ENCODE data around the gene TEAD1.
"Not testable (repeated sequence)": the region's sequence is repeated elsewhere in the genome, so short reads cannot be mapped to it uniquely, and the experiment has no call there.

The TEAD1 gene

GRCh38 chr11:12737024-12737423 lies 62.8 kb downstream of the TEAD1 start:
- DNase-seq (ENCODE audit: low read depth in 2 of 2): no peak

GRCh38 chr11:12741671-12742216 lies 67.5 kb downstream of the TEAD1 start:
- DNase-seq (ENCODE audit: low read depth in 2 of 2): no peak

GRCh38 chr11:12743834-12744449 lies 69.7 kb downstream of the TEAD1 start:
- DNase-seq (ENCODE audit: low read depth in 2 of 2): no peak

- DNase-seq (ENCODE audit: low read depth in 2 of 2): no peak
Observed at GRCh38 chr11:12744826-12745502, 70.7 kb downstream of the TEAD1 start.

GRCh38 chr11:12745787-12746186 lies 71.6 kb downstream of the TEAD1 start:
- no peak for DNase-seq (ENCODE audit: low read depth in 2 of 2)

- peak; percentile 38 to 47 for DNase-seq (ENCODE audit: low read depth in 2 of 2)
Observed at GRCh38 chr11:12746593-12747097, 72.4 kb downstream of the TEAD1 start.

DNA sequence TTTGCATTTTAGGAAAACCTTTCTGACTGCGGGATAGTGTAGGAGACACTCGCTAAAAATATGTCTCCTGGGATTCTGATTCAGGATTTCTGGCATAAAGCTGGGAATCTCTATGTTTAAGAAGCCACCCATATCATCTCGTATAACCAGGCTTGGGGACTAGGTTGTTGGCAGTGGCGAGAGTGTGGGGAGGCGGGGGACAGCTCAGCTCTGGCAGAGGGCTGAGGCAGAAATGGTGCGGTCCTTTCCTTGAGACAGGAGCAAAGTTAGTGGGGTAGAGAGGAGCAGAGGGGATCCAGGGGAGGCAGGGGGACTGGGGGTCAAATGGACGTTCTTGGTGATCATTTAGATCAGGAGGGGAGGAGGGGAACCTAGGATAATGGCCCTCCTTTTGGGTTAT lies 74.3 kb downstream of the TEAD1 start:
- no peak for DNase-seq (ENCODE audit: low read depth in 2 of 2)

GRCh38 chr11:12749442-12749841 lies 75.2 kb downstream of the TEAD1 start:
- no peak for DNase-seq (ENCODE audit: low read depth in 2 of 2)

- DNase-seq (ENCODE audit: low read depth in 2 of 2): no peak
Observed at GRCh38 chr11:12750181-12750580, 76.0 kb downstream of the TEAD1 start.

DNA sequence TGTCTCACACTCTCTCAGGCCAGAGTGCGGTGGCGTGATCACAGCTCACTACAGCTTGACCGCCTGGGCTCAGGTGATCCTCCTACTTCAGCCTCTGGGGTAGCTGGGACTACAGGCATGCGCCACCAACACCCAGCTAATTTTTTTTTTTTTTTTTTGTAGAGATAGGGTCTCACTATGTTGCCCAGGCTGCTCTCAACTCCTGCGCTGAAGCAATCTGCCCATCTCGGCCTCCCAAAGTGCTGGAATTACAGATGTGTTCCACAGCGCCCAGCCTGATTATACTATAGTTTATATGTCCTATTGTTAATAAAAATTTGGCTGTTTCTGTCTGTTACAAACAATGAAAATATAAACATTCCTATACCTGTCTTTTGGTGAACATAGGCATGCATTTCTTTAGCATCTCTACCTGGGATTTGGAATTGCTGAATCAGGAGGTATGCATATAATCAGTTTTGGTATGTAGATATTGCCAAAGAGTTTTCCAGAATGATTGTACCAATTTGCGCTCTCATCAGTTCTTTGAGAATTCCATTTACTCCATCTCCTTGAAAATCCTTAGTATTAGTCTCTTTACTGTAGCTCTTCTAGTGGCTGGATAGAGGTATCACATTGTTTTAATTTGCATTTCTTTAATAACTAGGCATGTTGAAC lies 78.8 kb downstream of the TEAD1 start:
- no peak for DNase-seq (ENCODE audit: low read depth in 2 of 2)

DNA sequence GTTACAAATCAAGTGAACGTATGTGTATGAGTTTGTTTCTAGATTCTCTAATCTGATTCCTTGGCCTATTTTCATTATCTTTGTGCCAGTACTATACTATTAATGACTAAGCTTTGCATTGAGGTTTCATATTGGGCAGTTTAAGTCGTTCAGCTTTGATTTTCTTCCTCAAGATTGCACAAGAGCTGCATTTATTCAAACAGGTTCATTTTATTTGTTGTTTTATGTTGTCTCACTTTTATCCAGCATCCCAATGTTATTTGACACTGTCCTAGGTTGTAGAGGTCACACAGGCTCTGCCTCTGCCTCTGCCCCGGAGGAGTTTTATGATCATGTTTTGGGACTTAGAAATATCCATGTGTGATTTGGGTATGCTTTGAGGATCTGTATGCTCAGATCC lies 79.8 kb downstream of the TEAD1 start:
- no peak for DNase-seq (ENCODE audit: low read depth in 2 of 2)

GRCh38 chr11:12754582-12755234 lies 80.5 kb downstream of the TEAD1 start:
- DNase-seq (ENCODE audit: low read depth in 2 of 2): no peak

DNA sequence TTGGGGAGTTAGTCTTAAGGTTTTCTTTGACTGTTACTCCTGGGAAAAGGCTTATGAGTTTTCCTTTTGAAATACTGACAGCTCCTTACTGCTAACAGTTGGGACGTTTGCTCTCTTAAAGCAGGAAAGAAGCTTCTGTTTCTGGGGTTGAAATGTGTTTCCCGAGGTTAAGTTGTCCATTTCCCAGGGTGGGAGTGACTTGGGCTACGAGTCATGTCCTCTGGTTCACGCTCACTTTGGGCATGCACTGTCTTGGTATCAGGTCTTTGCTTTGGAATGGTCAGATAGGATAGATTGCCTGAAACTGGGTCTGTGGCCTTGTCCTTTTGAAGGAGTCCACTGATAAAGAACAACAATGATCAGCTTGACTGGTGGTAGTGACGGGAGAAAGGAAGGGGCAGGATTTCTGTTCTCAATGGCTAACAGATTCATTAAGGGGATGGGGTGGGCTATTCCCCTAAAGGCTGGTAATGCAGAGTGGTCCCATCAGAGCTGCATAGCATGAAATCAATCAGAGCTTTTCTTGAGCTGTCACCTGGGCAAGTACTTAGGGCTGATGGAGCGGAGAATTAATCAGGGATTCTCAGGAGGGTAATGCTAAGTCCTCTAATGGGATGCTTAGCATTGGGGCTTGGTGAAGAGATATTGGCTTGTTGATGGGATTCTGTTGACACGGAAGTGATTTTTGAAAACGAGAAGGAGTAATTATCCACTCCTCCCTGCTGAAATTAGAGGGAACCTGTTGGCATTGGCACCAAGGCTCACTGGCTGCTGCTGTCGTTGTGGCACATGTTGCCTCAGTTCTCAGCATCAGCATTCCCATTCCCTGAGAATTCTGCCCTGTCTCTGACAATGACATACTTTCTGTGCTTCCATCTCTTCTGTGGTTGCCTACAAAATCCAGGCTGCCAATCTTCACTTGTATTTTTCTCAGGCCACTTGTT lies 81.6 kb downstream of the TEAD1 start:
- no peak for DNase-seq (ENCODE audit: low read depth in 2 of 2)

DNA sequence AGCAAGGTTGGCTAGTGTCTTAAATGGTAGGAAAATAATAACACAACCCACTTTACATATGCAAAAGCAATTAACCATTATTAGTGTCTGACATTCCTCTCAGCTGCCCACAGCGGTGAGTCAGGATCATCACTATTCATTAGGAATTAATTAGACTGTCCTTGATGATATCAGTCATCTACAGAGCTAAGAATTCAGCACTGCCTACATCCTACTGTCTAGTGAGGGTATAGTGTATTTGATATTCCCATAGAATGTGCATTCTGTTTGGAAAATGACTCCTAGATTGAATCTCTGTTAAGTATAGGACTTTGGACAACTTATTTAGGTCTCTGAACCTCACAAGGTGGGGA lies 82.2 kb downstream of the TEAD1 start:
- no peak for DNase-seq (ENCODE audit: low read depth in 2 of 2)

- DNase-seq (ENCODE audit: low read depth in 2 of 2): no peak
Observed at GRCh38 chr11:12756867-12757266, 82.6 kb downstream of the TEAD1 start.

- no peak for DNase-seq (ENCODE audit: low read depth in 2 of 2)
Observed at GRCh38 chr11:12757416-12757815, 83.2 kb downstream of the TEAD1 start.

DNA sequence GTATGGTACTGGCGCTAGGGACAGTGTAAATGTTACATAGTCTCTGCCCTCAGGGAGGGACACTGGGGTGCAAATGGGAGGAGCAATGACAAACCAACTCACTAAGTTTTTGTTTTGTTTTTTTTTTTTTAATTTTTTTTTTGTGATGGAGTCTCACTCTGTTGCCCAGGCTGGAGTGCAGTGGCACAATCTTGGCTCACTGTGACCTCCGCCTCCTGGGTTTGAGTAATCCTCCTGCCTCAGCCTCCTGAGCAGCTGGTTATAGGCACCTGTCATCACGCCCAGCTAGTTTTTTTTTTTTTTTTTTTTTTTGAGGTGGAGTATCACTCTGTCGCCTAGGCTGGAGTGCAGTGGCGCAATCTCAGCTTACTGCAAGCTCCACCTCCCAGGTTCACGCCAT lies 83.9 kb downstream of the TEAD1 start:
- not testable (repeated sequence) for DNase-seq (ENCODE audit: low read depth in 2 of 2)

GRCh38 chr11:12761029-12761428 lies 86.8 kb downstream of the TEAD1 start:
- no peak for DNase-seq (ENCODE audit: low read depth in 2 of 2)

- no peak for DNase-seq (ENCODE audit: low read depth in 2 of 2)
Observed at GRCh38 chr11:12762278-12762677, 88.1 kb downstream of the TEAD1 start.

DNA sequence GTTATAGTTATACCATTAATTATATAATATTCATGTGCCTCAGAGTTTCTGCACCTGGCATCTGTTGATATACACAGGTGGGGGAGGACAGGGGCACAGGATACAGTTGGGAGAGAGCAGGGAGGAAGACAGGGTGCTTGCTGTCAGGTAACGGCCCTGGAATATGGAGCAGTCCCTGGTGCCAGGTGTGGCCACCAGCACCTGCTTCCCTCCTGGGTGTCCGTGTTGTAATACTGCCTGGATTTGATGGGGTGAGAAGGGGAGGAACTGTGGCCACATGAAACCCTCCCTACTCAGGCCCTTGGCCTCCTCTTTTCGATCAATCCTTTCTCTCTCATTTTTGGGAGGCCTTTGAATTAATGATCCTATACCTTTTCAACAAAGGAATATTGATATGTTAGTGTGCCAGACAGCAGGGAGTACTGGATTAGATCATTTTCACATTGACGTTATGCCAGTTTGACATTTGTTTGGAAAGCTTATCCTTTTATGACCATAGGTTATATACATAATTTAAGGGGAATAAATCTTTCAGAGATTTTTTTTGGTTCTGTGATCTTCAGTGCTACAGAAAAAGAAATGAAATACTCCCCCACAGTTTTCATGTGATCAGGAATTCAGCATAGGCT lies 88.6 kb downstream of the TEAD1 start:
- DNase-seq (ENCODE audit: low read depth in 2 of 2): no peak

Measured in fibroblast of skin of left biceps (primary cell).